GM18907 (cell line): ENCODE data around the gene KPNA3.
A peak's percentile ranks its signal among the peaks of the same experiment; 100 is the strongest.
"Not testable (repeated sequence)": the region's sequence is repeated elsewhere in the genome, so short reads cannot be mapped to it uniquely, and the experiment has no call there.

Experiments
- ATAC-seq: cut with Tn5 transposase; IDR thresholded peaks from one replicate; pipeline ENCODE4 v1.9.1; 2021; ENCODE audit warnings: mild to moderate bottlenecking, moderate library complexity; ENCODE audit not compliant: unreplicated experiment

The KPNA3 gene

GRCh38 chr13:49807681-49808080, 15.2 kb upstream of the KPNA3 start:
- ATAC-seq = no peak

GRCh38 chr13:49806126-49806536, 13.6 kb upstream of the KPNA3 start:
- ATAC-seq = no peak

DNA sequence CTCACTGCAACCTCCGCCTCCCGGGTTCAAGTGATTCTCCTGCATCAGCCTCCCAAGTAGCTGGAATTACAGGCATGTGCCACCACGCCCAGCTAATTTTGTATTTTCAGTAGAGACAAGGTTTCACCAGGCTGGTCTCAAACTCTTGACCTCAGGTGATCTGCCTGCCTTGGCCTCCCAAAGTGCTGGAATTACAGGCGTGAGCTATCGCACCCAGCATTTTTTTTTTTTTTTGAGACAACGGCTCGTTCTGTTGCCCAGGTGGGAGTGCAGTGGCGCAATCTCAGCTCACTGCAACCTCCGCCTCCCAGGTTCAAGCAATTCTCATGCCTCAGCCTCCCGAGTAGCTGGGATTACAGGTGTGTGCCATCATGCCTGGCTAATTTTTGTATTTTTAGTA, 10.6 kb upstream of the KPNA3 start:
- ATAC-seq = not testable (repeated sequence)

- no peak for ATAC-seq
Measured at GRCh38 chr13:49802426-49802825, 9.9 kb upstream of the KPNA3 start.

DNA sequence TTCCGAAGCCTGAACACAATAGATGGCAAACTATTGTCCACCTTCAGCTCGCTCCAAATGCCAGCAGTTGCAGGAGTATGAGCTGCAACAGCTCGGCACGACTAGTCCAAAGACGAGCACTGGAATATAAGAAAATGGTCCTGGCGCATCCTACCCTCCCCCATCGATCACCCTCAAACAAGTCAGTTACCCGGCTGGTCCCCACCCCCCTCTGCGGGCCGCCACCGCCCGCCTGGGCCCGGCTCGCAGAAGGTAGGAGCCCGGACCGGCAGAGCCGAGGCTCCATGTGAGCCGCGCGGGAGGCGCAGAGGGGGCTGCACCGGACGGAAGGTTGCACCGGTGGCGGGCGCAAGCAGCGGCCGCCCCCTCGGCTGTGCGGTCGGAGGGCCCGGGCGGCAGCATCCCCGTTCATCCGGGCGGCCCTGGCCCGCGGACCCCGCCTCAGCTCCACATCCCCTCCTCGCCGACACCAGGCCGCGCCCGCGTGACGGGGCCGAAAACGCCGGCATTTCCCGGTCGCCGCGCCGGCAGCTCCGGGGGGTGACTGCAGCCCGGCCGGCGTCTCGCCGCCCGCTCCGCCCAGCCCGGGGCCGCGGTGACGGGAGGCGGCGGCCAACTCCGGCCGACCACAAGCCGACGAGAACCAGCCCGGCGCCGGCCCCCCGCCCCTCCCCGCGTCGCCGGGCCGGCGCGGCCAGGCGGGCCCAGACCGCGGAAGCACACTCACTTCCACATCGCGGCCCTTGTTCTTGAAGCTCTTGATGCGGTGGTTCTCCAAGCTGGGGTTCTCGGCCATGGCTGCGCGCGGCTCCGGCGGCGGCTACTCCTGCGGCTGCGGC, 552 bp downstream of the KPNA3 start:
- ATAC-seq = peak; percentile 30

- ATAC-seq = no peak
Measured at GRCh38 chr13:49791315-49791710, 1.2 kb downstream of the KPNA3 start.

DNA sequence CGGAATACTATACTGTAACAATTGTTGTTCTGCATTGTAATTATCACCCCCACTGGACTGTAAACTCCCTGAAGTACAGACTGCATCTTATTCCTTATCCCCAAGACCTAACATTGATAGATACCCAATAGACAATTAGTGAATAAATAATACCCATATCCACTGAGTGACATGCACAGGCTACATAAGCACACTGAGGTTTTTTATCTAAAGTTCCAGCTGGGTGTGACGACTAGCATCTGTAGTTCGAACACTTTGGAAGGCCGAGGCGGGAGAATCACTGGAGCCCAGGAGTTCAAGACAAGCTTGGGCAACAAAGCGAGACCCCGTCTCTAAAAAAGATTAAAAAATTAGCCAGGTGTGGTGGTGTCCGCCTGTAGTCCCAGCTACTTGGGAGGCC, 2.5 kb downstream of the KPNA3 start:
- ATAC-seq = no peak

DNA sequence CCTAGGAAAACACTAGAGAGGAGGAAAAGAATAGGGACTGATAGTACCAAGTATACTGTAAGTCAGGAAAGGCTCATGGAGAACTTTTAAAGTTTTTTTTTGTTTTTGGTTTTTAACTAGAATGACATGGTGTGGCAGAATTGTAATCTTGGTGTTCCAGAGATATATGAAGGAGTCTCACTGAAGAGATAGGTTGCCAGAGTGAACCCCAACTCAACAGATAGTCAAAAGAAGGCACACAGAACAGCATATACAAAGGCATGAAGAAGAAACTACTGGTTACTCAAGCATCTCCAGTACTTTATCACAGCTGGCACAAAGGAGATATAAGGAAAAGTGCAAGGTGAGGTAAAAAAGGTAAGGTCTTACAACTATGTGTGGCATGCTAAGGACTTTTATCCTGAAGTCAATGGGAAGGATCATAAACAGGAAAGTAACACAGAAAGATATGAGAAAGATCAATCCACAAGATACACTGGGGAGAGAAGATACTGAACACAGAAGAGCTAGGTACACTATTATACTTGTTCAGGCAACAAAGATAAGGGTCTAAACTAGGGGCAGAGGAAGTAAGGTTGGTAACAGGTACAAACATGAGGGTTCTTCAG, 6.0 kb downstream of the KPNA3 start:
- no peak for ATAC-seq

- no peak for ATAC-seq
Measured at GRCh38 chr13:49784886-49785570, 7.5 kb downstream of the KPNA3 start.

DNA sequence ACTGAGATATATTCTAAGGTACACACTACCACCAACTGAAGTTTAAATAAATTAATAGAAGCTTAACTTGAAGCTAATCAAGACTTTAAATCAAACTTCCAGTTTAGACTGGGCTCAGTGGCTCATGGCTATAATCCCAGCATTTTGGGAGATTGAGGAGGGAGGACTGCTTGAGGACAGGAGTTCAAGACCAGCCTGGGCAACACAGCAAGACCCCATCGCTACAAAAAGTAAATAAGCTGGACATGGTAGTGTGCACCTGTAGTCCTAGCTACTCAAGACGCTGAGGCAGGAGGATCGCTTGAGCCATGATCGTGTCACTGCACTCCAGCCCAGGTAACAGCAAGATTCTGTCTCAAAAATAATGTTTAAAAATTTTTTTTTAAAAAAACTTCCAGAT, 8.6 kb downstream of the KPNA3 start:
- ATAC-seq = no peak

DNA sequence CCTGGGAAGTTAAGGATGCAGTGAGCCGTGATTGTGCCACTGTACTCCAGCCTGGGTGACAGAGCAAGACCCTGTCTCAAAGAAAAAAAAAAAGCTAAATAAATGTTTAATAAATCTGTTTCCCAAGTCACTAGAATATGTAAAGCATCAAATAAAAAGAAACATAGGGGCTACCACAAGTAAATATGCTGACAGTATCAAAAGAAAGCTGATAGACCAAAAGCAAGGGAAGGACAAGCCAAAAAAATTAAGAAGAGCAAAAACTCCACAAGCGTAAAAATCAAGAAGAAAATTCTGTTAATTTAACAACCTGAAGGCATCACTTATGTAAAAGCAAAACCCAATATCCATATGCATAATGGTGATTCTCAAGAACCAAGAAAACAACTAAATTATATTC, 9.7 kb downstream of the KPNA3 start:
- no peak for ATAC-seq

GRCh38 chr13:49781806-49782205, 10.7 kb downstream of the KPNA3 start:
- ATAC-seq = no peak

DNA sequence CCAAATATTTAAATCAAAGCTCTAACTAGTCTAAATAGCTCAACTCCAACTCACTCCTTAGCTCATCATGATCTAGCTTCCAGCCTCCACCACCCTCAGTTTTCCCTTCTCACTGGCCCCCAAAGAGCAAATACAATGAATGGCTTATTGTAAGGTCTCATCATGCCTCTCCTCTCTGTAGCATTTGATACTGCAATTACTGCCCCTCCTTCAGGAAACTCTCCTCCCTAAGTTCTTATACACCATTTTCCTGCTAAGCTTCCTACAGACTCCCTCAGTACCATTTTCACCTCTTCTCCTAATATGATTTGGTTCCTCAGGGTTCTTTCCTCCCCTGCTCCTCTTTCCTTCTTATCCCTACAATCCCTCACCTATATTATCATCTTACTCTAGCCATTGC, 12.8 kb downstream of the KPNA3 start:
- no peak for ATAC-seq

DNA sequence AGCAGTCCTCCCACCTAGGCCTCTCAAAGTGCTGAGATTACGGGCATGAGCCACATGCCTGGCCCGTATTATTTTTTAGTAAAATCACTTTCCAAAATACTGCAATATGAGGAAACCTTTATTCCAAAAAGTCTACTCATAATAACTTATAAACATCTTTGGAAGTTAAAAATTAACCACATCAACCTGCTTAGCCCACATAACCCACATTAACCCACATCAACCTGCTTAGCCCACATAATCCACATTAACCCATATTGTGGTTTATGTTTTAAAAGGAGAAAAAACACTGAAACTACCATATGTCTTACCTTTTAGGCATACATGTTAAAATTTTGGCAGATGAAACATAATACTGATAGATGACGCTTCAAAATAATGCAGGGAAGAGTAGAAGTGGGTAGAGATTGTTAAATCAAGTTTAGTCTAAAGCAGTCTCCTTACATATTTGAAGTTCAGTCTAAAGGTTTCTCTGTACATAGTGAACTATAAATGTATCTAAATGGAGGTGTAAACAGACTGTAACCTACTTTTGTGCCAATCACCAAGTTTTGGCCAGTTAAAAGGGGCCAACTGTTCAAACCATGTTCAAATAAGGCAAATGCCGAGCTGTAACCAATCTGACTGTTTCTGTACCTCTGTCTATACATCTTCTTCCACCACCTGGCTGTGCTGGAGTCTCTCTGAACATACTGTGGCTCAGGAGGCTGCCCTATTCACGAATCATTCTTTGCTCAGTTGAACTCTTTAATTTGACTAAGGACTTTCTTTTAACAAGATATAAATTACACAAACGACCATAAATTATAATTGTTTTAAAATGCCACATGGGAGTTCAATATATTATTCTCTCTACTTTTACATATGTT, 14.5 kb downstream of the KPNA3 start:
- ATAC-seq = no peak

GRCh38 chr13:49776871-49777270, 15.6 kb downstream of the KPNA3 start:
- no peak for ATAC-seq

- no peak for ATAC-seq
Measured at GRCh38 chr13:49774376-49775005, 18.0 kb downstream of the KPNA3 start.

- ATAC-seq = no peak
Measured at GRCh38 chr13:49772828-49773227, 19.7 kb downstream of the KPNA3 start.

DNA sequence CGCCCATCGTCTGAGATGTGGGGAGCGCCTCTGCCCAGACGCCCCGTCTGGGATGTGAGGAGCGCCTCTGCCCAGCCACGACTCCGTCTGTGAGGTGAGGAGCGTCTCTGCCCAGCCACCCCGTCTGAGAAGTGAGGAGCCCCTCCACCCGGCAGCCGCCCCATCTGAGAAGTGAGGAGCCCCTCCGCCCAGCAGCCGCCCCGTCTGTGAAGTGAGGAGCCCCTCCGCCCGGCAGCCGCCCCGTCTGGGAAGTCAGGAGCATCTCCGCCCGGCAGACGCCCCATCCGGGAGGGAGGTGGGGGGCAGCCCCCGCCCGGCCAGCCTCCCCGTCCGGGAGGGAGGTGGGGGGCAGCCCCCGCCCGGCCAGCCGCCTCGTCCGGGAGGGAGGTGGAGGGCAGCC, 30.7 kb downstream of the KPNA3 start:
- ATAC-seq = not testable (repeated sequence)

DNA sequence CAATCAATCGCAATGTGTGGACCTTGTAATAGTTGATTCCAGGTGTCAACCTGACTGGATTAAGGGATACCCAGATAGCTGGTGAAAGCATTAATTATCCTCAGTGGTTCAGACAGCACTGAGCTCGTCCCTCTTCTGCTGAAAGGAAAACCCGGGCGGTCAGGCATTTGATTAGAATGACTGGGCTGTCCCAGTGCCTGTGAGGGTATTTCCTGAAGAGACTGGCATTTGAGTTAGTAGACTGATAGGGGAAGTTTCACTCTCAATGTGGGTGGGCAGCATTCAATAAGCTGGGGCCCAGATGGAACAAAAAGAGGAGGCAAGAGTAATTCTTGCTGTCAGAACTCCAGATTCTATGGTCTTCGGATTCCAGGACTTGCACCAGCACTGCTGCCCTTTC, 31.9 kb downstream of the KPNA3 start:
- peak; percentile 68 for ATAC-seq

GRCh38 chr13:49759503-49759902, 33.0 kb downstream of the KPNA3 start:
- no peak for ATAC-seq

- no peak for ATAC-seq
Measured at GRCh38 chr13:49756263-49756662, 36.2 kb downstream of the KPNA3 start.
